Muscle of leg (tissue), 11 donors: ENCODE measurements around the gene TNS1. TPM values are rescaled to one million over a fixed set of nuclear protein-coding genes. Genes with fewer than 3 reads are reported as not detected.
A peak's percentile ranks its signal among the peaks of the same experiment; 100 is the strongest.

ENCODE experiments used
- DNase-seq: peaks from one replicate; pipeline ENCODE4 v3.0.0; 2013
- H3K27ac ChIP-seq: one replicate; pipeline ENCODE4 v1.5.1; 2013; ENCODE audit warnings: mild to moderate bottlenecking, low read length, control low read depth
- H3K27me3 ChIP-seq: one replicate; pipeline ENCODE4 v1.6.1; 2013; ENCODE audit warnings: low read length; ENCODE audit not compliant: control insufficient read depth, insufficient read depth
- H3K36me3 ChIP-seq: one replicate; pipeline ENCODE4 v1.6.1; 2013; ENCODE audit warnings: low read length; ENCODE audit not compliant: control insufficient read depth, insufficient read depth
- H3K4me1 ChIP-seq: one replicate; pipeline ENCODE4 v1.6.1; 2013; ENCODE audit warnings: low read length; ENCODE audit not compliant: control insufficient read depth, insufficient read depth
- H3K4me3 ChIP-seq: one replicate; pipeline ENCODE4 v1.5.1; 2013; ENCODE audit warnings: low read length, control low read depth
- H3K9me3 ChIP-seq: replicated peaks from 2 replicates; pipeline ENCODE4 v1.6.1; 2013; ENCODE audit warnings: low read depth, low read length; ENCODE audit not compliant: control insufficient read depth
- WGBS: methylation state at CpG from one replicate; pipeline ENCODE4 v1.1.5; 2013; ENCODE audit warnings: missing lambda C conversion rate; ENCODE audit not compliant: insufficient coverage; 5-methylcytosine and 5-hydroxymethylcytosine counted together
- polyA plus RNA-seq, 8 donors: library from polyadenylated mRNA; unstranded; fragments of 120-200 nt; gene quantifications; one replicate each; pipeline versions ENCODE4 v1.2.1 to v1.2.3, GENCODE V29; 2013; ENCODE audit warnings: inconsistent platforms in 1 of 8, low replicate concordance in 1 of 8; ENCODE audit not compliant: insufficient read length in 8 of 8, insufficient read depth in 1 of 8
- total RNA-seq: library from RNA; stranded (reverse); fragments of 120-200 nt; gene quantifications from one replicate; pipeline ENCODE4 v1.2.4, GENCODE V29; 2013

The TNS1 gene
- total and polyA plus RNA-seq, 9 donors: 68.1 to 129 (median 114) TPM

DNA sequence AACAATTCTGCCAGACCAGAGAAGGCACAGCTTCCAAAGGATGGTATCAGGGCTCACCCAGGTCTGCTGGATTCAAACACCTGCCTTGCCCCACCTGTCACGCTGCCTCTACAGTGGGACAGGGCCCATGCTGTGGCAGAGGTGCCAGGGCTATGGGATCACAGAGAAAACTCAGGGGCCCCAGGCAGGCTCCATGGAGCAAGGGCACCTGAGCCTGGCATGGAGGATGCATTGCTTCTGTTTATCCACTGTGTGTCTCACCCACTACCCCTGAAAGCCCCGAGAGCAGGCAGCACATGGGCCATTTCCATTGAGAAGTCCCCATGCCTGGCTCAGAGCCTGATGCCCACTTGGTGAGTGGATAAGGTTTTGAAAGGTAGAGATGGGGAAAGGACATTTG is 76.0 kb downstream of the TNS1 start:
- no peaks in the 10 kb centered on the region for H3K9me3 ChIP-seq
- H3K27ac ChIP-seq: no peak overlapping the region
- no peak overlapping the region for H3K4me3 ChIP-seq
- no peak for DNase-seq
- H3K36me3 ChIP-seq: peaks cover 18% of the 10 kb centered on the region
- peaks cover 64% of the 10 kb centered on the region for H3K4me1 ChIP-seq
- 100% methylated on average over 1 of the region's 2 CpGs for WGBS
- no peaks in the 10 kb centered on the region for H3K27me3 ChIP-seq

DNA sequence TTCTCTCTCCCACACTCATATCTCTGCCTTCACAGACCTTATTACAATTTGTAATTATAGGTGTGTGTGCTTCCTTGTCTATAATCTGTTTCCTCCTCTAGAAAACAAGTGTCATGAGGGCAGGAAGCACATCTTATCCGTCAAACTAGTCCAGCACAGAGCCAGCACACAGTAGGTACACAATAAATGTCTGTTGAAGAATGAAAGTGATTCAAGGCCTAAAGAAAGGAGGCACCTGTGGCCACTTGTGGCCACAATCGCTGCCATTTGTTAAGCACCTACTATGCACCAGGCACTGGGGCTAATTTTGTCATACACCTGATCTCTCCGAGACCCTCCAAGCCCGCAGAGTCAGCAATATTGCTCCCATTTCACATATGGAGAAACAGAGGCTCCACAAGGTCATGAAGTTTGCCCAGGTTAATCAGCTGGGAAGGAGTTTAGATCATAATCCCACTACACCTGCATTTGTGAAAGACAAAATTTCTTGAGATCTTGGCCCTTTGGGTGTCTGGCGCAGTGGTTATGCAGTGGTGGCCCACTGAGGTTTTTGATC is 78.4 kb downstream of the TNS1 start:
- Histone ChIP-seq H3K36me3 (peaks cover 18% of the 10 kb centered on the region), H3K27ac (no peak overlapping the region), H3K27me3 (no peaks in the 10 kb centered on the region), H3K9me3 (no peaks in the 10 kb centered on the region), H3K4me1 (peaks cover 67% of the 10 kb centered on the region), H3K4me3 (no peak overlapping the region)
- 64% methylated on average over 2 of the region's 5 CpGs for WGBS
- DNase-seq: no peak

DNA sequence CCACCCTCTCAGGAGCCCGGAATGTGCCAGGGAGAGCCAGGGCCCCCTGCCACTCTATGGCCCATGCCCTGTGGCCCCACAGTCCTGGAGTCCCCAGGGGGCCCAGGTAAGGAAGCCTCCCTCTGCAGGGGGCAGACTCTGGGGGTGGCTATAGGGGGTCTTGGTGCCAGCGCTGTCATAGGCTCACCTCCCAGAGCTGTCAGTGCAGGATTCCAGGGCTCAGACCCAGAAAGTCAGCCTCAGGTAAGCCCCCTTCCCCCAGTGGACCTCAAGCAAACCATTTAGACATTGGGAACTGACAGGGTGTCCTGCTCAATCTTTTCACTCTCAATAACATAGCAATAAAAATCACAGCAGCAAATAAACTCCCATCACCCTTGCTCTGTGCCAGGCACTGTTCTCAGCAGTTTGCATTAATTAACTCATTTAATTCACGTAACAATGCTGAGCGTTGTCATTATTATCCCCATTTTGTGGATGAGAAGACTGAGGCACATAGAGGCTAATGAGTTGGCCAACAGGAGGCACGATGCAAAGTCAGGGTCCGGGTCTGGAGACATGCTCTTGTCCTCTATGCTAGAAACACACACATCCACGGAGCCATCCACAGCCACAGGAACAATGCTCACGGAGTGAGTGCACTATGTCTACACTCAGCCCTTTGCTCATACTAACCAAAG is 79.6 kb downstream of the TNS1 start:
- Histone ChIP-seq H3K27ac (no peak overlapping the region), H3K27me3 (no peaks in the 10 kb centered on the region), H3K4me3 (no peak overlapping the region), H3K4me1 (peaks cover 67% of the 10 kb centered on the region), H3K9me3 (no peaks in the 10 kb centered on the region), H3K36me3 (peaks cover 21% of the 10 kb centered on the region)
- DNase-seq: no peak
- WGBS: 83% methylated on average over 4 of the region's 8 CpGs

DNA sequence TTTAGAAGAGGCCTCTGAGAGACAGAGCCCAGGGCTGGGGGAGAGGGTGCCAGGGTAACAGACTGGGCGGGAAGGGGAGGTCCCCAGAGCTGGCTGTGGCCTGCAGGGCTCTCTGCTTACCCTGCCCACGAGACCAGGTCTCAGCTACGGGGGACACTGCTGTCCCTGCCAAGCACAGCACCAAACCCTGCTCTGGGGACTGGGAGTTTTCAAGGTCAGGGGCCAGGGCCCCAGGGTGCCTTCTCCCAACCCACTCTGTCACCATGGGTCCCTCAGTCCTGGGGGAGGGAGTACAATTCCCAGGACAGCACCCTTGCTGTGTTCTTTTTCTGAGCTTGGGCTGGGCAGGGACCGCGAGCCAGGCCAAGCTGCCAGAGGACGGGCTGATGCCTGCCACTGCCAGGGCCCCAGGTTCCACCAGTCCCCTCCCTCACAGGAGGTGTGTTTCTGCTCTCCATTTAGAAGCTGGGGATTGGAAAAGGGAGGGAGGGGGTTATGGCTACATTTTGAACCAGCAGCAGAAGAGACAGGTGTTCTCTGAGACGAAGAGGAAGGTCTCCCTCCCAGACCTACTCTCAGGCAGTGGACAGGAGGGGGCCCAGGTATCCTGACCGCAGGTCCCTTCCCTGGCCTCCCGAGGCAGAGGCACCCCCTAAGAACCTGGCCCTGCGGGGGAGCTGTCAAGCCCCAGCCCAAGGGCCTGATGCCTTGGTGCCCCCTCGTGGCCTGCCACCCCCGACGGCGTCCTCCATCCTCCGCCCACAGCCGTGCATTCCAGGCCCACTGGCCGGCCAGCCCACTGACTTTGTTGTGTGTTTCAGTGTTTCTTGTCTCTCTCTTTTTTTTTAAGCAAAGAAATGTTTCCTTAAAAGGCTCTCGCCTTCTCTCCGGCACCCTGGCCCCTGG is 80.4 kb downstream of the TNS1 start:
- no peak for DNase-seq
- H3K4me1 ChIP-seq: peaks cover 64% of the 10 kb centered on the region

DNA sequence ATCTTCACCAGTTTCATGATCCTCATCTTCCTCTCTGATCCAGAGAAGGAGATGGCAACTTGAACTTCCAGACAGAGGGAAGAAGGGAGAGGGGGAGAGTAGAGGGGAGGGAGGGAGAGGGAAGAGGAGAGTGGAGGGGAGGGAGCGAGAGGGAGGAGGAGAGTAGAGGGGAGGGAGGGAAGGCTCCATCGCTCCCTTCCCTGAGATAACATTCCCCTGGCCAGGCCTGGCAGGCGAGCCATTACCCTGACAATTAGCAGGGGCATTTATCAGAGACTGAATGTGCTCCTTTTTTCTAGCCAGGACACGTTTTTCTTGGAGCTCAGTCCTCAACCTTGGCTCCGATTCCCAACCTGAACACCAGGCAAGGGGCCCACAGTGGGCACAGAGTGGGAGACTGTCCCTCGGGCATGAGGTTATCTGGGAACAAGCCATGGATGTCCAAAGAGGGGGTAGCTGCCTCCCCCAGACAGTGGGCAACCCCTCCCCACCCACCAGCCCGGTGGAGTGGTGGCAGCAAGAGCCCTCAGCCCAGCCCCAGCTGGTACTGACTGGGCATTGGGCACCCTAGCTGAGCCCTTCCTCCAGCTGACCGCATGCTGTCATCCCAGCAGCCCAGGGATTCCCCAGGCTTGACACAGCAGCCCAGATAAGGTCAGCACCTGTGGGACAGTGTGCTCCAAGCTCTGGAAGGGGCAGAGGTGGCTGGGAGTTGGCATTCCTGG is 81.8 kb downstream of the TNS1 start:
- Histone ChIP-seq H3K27ac (peak overlapping the region; percentile 4), H3K4me1 (peaks cover 75% of the 10 kb centered on the region), H3K36me3 (peaks cover 23% of the 10 kb centered on the region), H3K27me3 (no peaks in the 10 kb centered on the region), H3K4me3 (no peak overlapping the region), H3K9me3 (no peaks in the 10 kb centered on the region)
- 48% methylated on average over 4 of the region's 8 CpGs for WGBS
- peak; percentile 54 for DNase-seq

More for the DNA sequence above, 80.4 kb downstream of the TNS1 start:
- no peaks in the 10 kb centered on the region for H3K9me3 ChIP-seq
- H3K36me3 ChIP-seq: peaks cover 25% of the 10 kb centered on the region
- no peaks in the 10 kb centered on the region for H3K27me3 ChIP-seq
- peak overlapping the region; percentile 51 for H3K27ac ChIP-seq
- no peak overlapping the region for H3K4me3 ChIP-seq
- 47% methylated on average over 9 of the region's 19 CpGs for WGBS

DNA sequence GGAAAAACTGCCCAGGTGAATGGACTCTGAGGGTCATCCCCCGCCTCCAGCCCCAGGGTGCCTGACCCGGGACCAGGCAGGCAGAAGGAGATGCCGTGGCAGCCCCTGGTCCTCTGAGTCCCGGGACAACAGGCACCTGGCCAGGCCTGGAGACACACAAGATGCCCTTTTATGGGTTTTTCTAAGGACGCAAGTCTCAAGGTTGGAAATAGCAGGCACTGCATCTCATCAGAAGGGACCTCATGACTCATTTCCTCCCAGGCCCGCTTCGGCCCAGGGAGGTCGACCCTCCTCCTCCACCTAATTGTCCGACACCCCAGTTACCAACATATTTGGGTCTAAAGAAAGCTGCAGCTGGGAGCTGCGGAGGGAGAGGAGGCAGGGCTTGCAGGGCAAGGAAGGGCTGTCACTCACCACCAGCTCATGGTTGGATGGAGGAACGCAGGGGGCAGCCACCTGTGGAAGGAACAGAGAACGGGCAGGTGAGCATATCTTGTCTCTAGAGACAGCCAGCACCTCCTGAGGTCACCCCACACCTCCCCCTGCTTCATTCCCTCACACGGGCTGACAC is 82.9 kb downstream of the TNS1 start:
- Histone ChIP-seq H3K9me3 (no peaks in the 10 kb centered on the region), H3K4me3 (no peak overlapping the region), H3K27me3 (no peaks in the 10 kb centered on the region), H3K27ac (no peak overlapping the region), H3K36me3 (peaks cover 31% of the 10 kb centered on the region), H3K4me1 (peaks cover 85% of the 10 kb centered on the region)
- no peak for DNase-seq
- 55% methylated on average over 5 of the region's 13 CpGs for WGBS

DNA sequence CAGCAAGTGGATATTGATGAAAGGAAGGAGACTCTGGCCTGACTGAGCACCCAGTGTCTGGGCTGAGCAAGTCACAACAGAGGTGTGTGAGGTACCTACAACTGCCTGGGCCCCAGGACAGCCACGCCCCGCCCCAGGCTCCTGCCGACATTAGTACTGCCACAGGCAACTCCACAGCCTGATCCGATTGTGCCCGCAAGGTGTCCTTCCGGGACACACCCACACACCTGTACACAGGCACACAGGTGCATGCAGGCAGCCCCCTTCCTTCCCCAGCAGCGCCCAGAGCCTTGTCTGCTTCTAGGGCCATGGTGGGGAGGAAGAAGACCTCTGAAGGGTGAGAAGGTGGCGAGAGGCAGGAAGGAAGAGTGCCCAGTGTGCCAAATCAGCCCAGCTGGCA is 83.6 kb downstream of the TNS1 start:
- no peak overlapping the region for H3K27ac ChIP-seq
- no peak for DNase-seq
- H3K9me3 ChIP-seq: no peaks in the 10 kb centered on the region
- H3K27me3 ChIP-seq: no peaks in the 10 kb centered on the region
- H3K4me1 ChIP-seq: peaks cover 91% of the 10 kb centered on the region
- H3K36me3 ChIP-seq: peaks cover 35% of the 10 kb centered on the region
- 80% methylated on average over 1 of the region's 8 CpGs for WGBS
- no peak overlapping the region for H3K4me3 ChIP-seq

DNA sequence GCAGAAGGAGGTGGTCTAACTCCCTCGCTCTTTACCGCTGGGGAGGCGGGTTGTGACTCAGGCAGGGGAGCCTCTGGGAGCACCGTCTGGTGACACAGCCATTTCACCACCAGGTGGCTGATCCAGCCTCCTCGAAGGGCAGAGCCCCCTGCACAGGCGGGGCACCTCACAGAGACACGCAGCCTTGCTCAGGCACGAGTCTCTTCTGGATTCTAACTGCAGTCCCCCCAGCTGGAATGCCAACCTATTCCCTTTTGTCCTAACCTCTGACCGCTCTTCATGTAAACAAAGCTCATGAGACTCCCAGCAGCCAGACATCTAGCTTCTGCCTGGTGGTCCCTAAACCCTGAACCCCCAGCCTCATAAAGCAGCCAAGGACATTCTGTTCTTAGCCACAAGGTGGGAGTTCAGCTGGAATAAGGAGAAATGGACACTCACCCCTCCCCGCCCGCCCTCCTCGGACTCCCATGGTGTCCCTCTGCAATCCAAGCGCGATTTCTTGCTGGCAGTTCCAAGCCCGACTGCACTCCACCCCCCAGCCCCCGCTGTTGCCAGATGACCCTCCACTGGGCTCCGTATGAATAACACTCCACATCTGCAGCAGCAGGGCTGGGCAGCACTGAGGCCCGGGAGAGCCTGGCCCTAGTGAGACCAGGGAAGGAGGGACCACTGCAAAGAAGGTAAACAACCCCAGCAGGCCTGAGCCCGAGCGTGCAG is 84.3 kb downstream of the TNS1 start:
- 39% methylated on average over 13 of the region's 20 CpGs for WGBS

DNA sequence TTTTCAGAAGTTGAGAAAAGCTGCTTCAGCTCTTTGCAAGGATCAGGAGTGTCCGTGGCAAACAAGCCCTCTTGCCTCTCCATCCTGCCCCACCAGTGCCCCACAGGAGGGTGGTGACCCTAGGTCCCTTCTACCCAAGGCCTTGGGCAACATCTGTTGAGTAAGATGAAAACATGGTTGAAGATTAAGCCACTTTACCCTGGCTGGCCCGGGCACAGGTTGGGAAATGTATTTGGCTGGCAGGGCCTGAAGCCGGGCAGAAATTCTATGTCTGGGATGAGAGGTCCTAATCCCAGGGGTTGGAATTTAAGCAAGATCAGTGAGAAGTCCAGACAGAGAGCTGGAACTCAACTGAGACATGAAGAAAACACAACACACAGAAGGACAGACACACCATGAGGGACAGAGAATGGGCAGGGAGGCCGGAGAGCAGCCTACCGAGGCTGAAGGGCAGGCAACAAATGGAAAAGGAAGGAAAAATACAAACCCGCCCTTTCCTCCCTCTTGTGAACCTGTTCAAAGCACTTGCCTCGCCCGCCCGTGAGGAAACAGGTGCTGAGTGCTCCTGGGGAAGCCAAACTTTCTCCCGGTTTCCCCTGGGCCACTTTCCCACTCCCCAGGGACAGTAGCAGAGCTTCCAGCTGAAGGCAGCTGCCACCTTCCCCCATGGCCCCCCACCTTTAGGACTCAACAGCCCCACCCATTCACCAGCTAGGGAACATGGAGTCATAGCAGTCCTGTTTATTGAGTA is 86.1 kb downstream of the TNS1 start:
- peaks cover 35% of the 10 kb centered on the region for H3K36me3 ChIP-seq
- H3K4me1 ChIP-seq: peaks cover 94% of the 10 kb centered on the region
- no peak for DNase-seq
- no peaks in the 10 kb centered on the region for H3K27me3 ChIP-seq
- WGBS: 69% methylated on average over 7 of the region's 10 CpGs
- no peak overlapping the region for H3K4me3 ChIP-seq
- H3K9me3 ChIP-seq: no peaks in the 10 kb centered on the region
- no peak overlapping the region for H3K27ac ChIP-seq

More for the DNA sequence above, 84.3 kb downstream of the TNS1 start:
- peaks cover 92% of the 10 kb centered on the region for H3K4me1 ChIP-seq
- no peak overlapping the region for H3K27ac ChIP-seq
- H3K9me3 ChIP-seq: no peaks in the 10 kb centered on the region
- DNase-seq: no peak
- H3K27me3 ChIP-seq: no peaks in the 10 kb centered on the region
- H3K4me3 ChIP-seq: no peak overlapping the region
- H3K36me3 ChIP-seq: peaks cover 35% of the 10 kb centered on the region
